Mucosa of gallbladder (tissue), 1 donor: ENCODE results near the gene GALNTL6. TPM values are rescaled to one million over a fixed set of nuclear protein-coding genes. Genes with fewer than 3 reads are reported as not detected.

Source experiments
- DNase-seq: peaks from one replicate; pipeline ENCODE4 v3.0.0-alpha.2; 2020; ENCODE audit warnings: low spot score
- total RNA-seq: library from RNA; stranded (reverse); gene quantifications from one replicate; pipeline ENCODE4 v1.2.1, GENCODE V29; 2021
- donor health status: DM: no; HTN: no; CAD: no.

Gene GALNTL6
- total RNA-seq, 1 donor from 2014 or later = 0.75 TPM

GRCh38 chr4:171880136-171880535, 66.9 kb downstream of the GALNTL6 start:
- no peak for DNase-seq

- no peak for DNase-seq
These were observed 76.5 kb downstream of the GALNTL6 start for GRCh38 chr4:171889681-171890080.

- DNase-seq = no peak
These were observed 77.8 kb downstream of the GALNTL6 start for GRCh38 chr4:171891038-171891437.

DNA sequence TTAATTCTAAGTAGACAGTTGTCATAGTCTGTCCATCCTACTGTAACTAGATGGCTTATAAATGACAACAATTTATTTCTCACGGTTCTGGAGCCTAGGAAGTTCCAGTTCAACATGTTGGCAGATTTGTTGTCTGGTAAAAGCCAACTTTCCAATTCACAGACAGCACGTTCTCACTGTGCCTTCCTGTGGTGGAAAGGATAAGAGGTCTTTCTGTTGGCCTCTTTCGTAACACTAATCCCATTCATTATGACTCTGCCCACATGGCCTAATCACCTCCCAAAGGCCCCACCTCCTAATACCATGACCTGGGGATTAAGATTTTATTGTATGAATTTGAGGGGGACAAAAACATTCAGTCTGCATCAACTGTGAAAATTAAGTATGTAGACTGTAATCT, 83.2 kb downstream of the GALNTL6 start:
- no peak for DNase-seq

GRCh38 chr4:171919314-171919713, 106.1 kb downstream of the GALNTL6 start:
- DNase-seq = no peak

GRCh38 chr4:171920901-171921300, 107.7 kb downstream of the GALNTL6 start:
- DNase-seq = no peak

GRCh38 chr4:171924746-171925376, 111.7 kb downstream of the GALNTL6 start:
- DNase-seq = no peak

- no peak for DNase-seq
These were observed 115.1 kb downstream of the GALNTL6 start for GRCh38 chr4:171928336-171928735.

DNA sequence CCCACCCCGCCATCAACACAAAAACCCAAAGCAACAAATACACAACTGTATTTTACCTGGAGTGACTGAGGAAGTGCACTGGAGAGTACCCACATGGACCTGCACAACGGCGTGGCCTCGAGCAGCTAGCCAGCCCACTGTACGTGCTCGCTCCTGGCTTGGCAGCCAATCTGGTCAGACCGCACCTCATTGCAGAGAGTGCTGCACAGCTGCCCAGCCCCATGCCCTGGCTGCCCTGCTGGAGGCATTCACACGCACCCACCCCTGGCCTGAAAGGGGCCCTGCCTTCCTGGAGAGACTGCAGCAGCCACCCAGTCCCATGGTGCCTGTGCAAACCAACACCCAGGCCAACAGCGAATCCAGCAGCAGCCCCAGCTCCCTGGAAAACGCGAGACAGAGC, 116.3 kb downstream of the GALNTL6 start:
- DNase-seq = no peak

- DNase-seq = no peak
These were observed 116.7 kb downstream of the GALNTL6 start for GRCh38 chr4:171929907-171930306.

- no peak for DNase-seq
These were observed 119.0 kb downstream of the GALNTL6 start for GRCh38 chr4:171932238-171932637.

- DNase-seq = no peak
These were observed 127.5 kb downstream of the GALNTL6 start for GRCh38 chr4:171940656-171941055.

DNA sequence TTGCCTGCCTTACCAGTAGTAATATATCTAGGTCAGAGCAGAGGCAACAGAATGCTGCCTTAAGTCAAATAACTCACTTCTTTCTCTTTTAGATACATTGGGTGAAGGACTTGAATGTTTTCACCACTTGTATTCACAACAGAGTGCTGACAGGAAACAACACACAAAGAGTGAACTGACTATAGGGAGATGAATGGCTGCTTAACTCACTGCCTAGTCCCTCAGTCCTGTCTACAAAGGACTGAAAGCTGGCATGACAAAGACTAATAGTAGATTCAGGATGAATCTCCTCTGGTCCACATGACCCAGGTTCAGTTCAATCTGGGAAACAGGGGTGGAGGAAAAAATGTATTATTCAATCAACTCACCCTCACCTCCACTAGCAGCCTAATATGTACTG, 134.2 kb downstream of the GALNTL6 start:
- no peak for DNase-seq

DNA sequence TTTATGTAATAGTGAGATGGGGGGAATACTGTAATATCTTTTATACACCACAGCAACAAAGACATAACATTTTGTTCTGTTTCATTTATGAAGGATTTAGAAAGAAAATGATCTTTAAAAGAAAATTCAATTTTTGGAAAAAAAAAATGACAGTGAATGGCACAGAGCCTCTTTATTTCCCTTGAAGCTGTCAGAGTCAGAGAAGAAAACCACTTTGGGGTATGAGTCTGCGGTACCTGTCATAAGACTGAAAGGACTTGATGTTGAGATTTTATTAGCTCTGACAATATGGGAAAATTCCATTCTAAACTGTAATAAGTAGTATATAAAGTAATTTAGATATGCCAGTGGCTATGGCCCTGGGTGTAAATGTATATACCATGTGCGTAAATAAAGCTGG, 134.8 kb downstream of the GALNTL6 start:
- DNase-seq = no peak

DNA sequence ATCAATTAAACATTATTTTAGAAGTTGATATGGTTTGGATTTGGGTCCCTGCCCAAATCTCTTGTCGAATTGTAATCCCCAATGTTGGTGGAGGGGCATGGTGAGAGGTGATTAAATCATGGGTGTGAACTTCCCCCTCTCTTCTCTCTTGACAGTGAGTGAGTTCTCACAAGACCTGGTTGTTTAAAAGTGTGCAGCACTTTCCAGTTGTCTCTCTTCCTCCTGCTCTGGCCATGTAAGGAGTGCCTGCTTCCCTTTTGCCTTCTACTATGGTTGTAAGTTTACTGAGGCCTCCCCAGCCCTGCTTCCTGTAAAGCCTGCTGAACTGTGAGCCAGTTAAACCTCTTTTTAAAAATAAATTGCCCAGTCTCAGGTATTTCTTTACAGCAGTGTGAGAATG, 141.4 kb downstream of the GALNTL6 start:
- no peak for DNase-seq

DNA sequence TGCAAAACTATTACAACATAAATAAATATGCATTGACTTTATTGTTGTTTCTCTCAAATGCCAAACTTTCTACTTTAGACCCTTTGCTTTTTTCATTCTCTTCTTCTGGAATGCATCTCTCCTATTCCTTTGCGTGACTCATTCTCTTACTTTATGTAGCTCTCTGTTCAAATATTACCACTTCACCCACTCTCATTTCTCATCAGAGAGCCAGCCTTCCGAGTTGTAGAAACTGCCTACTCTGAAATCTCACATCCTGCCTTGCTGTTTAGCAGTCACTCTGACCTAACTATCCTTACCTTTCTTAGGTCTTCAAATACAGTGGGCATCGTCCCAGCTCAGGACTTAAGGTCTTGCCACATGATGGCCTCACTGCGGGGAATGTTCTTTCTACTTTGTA, 143.5 kb downstream of the GALNTL6 start:
- no peak for DNase-seq

- no peak for DNase-seq
These were observed 148.9 kb downstream of the GALNTL6 start for GRCh38 chr4:171962110-171962509.

GRCh38 chr4:171966356-171966755, 153.2 kb downstream of the GALNTL6 start:
- no peak for DNase-seq

DNA sequence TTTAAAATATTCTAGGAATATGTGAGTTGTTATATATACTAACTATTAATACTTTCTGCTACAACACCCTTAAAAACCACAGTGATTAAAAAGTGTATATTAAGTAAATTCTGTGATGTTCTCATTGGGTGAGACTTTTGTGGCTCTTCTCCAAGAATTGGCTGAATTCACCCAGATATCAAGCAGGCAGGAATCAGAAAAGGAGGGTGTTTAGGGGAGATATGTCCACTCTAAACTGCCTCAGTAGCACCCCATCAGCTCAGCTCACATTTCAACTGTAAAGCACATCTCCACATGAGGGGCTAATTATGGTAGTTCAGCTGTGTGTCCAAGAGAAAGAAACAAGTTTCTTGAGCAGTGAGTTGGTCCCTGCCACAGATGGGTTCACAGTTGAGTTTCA, 165.0 kb downstream of the GALNTL6 start:
- no peak for DNase-seq

GRCh38 chr4:171979461-171979860, 166.3 kb downstream of the GALNTL6 start:
- no peak for DNase-seq

DNA sequence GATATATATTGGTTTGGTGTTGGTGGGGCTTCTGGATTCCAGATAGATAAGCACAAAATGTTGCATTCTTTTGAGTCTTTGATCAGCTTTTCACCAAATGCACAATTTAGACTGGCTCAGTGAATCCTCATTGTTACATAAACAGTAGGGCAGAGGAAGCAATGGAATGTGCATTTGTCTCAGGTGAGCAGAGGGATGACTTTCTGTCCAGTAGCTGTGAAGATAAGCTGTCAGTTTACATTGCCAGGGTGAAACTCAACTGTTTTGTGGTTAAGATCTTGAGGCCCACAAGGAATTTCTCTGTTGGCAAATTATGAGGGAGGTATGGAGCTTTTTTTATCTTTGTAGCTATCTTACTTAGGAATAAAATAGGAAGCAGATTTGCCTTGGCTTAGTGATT, 168.0 kb downstream of the GALNTL6 start:
- DNase-seq = no peak

- DNase-seq = no peak
These were observed 171.0 kb downstream of the GALNTL6 start for GRCh38 chr4:171983935-171984805.

DNA sequence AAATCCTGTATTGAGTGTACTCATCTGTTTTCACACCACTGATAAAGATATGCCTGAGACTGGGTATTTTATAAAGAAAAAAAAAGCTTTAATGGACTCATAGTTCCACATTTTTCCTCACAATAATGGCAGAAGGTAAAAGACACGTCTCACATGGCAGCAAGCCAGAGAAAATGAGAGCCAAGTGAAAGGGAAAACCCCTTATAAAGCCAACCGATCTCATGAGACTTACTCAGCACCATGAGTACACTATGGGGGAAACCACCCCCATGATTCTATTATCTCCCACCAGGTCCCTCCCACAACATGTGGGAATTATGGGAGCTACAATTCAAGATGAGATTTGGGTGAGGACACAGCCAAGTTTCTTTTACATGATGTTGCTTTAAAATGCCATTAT, 171.9 kb downstream of the GALNTL6 start:
- DNase-seq = no peak
